HG02610 (cell line): ENCODE measurements around the gene LRRC23.
"Not testable (repeated sequence)": the region's sequence is repeated elsewhere in the genome, so short reads cannot be mapped to it uniquely, and the experiment has no call there.

Experiments used
- ATAC-seq: cut with Tn5 transposase; IDR thresholded peaks from one replicate; pipeline ENCODE4 v1.9.1; 2021; ENCODE audit warnings: mild to moderate bottlenecking, moderate library complexity; ENCODE audit not compliant: unreplicated experiment

The LRRC23 gene, protein sequence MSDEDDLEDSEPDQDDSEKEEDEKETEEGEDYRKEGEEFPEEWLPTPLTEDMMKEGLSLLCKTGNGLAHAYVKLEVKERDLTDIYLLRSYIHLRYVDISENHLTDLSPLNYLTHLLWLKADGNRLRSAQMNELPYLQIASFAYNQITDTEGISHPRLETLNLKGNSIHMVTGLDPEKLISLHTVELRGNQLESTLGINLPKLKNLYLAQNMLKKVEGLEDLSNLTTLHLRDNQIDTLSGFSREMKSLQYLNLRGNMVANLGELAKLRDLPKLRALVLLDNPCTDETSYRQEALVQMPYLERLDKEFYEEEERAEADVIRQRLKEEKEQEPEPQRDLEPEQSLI

GRCh38 chr12:6904280-6905276 is at the start of gene LRRC23:
Gene LRRC23 (plus strand): TSS chr12:6904822. CDS start chr12:6905634, 812 bp downstream.
- peak; percentile 89 for ATAC-seq

- no peak for ATAC-seq
Measured at GRCh38 chr12:6855322-6855721, 49.3 kb upstream of the LRRC23 start.

DNA sequence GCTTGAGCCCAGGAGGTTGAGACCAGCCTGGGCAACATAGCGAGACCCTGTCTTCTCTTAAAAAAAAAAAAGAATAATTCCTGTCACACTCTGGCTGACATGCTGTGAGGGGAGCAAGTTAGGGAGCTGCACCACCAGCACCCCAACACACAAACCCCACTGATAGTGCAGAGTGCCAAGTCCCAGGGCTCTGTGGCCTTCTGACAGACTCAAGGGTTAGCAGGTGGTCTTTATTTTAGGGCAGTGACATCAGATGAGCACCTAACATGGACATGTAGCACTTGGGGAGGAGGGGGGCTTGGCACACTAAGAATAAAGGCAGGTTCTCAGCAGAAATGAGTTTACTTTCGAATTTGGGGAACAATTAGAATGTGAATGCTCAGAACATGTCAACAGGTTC is 45.8 kb upstream of the LRRC23 start:
- no peak for ATAC-seq

DNA sequence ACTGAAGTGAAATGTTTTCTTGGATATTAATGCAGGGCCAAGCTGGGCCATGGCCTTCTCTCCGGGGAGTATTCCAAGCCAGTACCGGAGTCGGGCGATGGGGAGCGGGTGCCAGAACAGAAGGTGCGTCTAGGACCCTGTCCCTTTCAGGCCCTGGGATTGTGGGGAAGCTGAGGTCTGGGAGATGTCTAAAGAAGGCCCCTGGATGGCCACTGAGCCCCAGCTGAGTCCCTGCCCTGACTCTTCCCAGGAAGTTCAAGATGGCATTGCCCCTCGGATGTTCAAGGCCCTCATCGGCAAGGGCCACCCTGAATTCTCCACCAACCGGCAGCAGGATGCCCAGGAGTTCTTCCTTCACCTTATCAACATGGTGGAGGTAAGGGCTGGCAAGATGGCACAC is 44.5 kb upstream of the LRRC23 start:
- no peak for ATAC-seq

DNA sequence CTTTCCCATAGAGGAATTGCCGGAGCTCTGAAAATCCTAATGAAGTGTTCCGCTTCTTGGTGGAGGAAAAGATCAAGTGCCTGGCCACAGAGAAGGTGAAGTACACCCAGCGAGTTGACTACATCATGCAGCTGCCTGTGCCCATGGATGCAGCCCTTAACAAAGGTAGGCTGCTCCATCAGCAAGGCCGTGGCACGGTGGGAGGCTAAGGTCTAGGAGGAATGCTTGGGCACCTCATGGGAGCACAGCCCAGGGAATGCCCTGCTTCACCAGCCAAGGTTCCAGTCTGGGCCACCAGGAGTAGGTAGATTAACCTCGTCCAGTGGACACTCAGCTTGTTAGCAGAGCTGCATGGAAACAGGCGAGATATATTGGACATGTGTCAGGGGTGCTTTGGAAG is 43.7 kb upstream of the LRRC23 start:
- no peak for ATAC-seq

GRCh38 chr12:6861391-6861790 is 43.2 kb upstream of the LRRC23 start:
- no peak for ATAC-seq

DNA sequence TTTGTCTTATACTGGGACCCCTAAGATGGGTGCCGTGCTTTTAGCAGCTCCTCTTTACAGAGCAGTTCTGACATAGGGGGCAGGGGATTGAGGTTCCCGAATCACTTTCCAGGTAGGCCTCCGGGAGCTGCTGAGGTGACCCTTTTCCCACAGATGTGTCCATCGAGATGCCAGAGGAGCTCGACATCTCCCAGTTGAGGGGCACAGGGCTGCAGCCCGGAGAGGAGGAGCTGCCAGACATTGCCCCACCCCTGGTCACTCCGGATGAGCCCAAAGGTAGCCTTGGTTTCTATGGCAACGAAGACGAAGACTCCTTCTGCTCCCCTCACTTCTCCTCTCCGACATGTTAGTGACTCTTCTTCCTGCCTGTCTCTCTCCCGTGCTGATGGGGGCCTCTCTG is 41.6 kb upstream of the LRRC23 start:
- no peak for ATAC-seq

DNA sequence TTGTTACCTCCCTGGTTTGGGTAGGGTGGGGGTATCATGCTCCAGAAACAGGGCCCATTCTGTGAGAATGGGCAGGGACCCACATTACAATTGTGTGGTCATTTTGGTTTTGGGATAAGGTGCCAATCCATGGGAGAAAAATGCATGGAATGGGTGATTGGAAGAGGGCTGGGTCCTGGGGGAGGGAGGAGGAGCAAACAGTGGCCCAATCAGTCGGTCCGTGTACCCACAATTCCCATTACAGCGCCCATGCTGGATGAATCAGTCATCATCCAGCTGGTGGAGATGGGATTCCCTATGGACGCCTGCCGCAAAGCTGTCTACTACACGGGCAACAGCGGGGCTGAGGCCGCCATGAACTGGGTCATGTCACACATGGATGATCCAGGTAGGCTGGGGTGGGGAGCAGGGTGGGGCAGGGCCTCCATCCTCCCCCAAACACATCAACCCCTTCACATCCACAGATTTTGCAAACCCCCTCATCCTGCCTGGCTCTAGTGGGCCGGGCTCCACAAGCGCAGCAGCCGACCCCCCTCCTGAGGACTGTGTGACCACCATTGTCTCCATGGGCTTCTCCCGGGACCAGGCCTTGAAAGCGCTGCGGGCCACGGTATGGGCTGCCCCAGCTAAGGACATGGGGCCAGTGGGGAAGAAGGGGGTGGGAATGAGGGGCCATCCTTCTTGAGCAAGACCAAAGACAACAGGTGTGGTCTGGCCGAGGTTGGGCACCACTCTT is 40.9 kb upstream of the LRRC23 start:
- ATAC-seq = no peak

GRCh38 chr12:6865307-6865706 is 39.3 kb upstream of the LRRC23 start:
- not testable (repeated sequence) for ATAC-seq

- ATAC-seq = no peak
Measured at GRCh38 chr12:6866163-6866919, 38.3 kb upstream of the LRRC23 start.

GRCh38 chr12:6866920-6867412 is 37.7 kb upstream of the LRRC23 start:
- peak; percentile 8 for ATAC-seq

GRCh38 chr12:6867413-6868210 is 37.0 kb upstream of the LRRC23 start, which contains the start of gene TPI1:
Gene TPI1 (plus strand): TSS chr12:6867531. CDS start chr12:6867567, 36 bp downstream.
- ATAC-seq = peak; percentile 47

DNA sequence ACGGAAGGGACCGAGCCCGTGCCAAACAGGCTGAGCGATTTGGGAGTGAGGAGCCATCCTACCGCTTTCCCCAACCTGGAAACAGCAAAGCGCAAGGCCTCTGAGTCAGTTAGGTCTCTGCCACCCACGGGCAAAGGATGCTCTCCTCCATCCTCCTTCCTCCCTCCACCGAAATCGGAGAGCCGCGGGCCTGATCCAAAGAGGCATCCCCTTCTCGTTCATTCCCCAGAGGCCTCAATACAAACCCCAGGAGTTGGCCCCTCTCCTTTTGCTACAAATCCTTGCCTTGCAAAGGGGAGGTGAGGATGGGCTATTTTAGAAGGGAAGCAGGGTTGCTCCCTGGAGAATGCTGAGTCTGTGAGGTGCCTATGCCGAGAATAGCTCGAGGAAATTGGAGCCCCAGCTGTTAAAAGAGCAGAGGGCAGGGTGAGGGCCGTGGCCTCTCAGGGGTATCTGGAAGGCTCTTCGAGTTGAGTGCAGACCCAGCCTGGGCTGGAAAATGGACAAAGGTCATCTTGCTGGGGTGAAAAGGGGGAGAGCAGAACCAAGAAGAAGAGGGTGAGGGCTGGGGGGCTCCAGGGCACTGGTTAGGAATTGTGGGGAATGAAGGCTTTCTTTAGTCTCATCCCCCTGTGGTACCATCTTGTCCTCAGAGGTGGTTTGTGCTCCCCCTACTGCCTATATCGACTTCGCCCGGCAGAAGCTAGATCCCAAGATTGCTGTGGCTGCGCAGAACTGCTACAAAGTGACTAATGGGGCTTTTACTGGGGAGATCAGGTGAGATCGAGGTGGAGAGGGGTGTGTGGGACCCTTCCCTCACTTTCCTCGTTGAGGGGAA is 36.2 kb upstream of the LRRC23 start:
- no peak for ATAC-seq

- ATAC-seq = no peak
Measured at GRCh38 chr12:6869049-6870021, 35.3 kb upstream of the LRRC23 start.

DNA sequence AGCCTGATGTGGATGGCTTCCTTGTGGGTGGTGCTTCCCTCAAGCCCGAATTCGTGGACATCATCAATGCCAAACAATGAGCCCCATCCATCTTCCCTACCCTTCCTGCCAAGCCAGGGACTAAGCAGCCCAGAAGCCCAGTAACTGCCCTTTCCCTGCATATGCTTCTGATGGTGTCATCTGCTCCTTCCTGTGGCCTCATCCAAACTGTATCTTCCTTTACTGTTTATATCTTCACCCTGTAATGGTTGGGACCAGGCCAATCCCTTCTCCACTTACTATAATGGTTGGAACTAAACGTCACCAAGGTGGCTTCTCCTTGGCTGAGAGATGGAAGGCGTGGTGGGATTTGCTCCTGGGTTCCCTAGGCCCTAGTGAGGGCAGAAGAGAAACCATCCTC is 34.3 kb upstream of the LRRC23 start:
- not testable (repeated sequence) for ATAC-seq

- no peak for ATAC-seq
Measured at GRCh38 chr12:6871052-6871957, 33.3 kb upstream of the LRRC23 start.
